ENCODE results near the gene TRIP12.
"Not testable (repeated sequence)": the region's sequence is repeated elsewhere in the genome, so short reads cannot be mapped to it uniquely, and the experiment has no call there.

The TRIP12 gene

GRCh38 chr2:229765721-229766120 lies 156.1 kb downstream of the TRIP12 start:
- H3K4me3 ChIP-seq (ENCODE audit: low read depth, low read length): no peak overlapping the region
- in situ Hi-C loops (cut with HindIII; ENCODE audit: low sequenced_read_pairs): no loop called here
- TF ChIP-seq, protein P1, sequence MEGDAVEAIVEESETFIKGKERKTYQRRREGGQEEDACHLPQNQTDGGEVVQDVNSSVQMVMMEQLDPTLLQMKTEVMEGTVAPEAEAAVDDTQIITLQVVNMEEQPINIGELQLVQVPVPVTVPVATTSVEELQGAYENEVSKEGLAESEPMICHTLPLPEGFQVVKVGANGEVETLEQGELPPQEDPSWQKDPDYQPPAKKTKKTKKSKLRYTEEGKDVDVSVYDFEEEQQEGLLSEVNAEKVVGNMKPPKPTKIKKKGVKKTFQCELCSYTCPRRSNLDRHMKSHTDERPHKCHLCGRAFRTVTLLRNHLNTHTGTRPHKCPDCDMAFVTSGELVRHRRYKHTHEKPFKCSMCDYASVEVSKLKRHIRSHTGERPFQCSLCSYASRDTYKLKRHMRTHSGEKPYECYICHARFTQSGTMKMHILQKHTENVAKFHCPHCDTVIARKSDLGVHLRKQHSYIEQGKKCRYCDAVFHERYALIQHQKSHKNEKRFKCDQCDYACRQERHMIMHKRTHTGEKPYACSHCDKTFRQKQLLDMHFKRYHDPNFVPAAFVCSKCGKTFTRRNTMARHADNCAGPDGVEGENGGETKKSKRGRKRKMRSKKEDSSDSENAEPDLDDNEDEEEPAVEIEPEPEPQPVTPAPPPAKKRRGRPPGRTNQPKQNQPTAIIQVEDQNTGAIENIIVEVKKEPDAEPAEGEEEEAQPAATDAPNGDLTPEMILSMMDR (IDR thresholded peaks at IDR 0.05; ENCODE audit: low read depth, low read length): no peak
- DNase-seq (ENCODE audit: low read depth, low spot score): no peak

- TF ChIP-seq, protein P1 (IDR thresholded peaks at IDR 0.05; ENCODE audit: low read depth, low read length): no peak
- H3K4me3 ChIP-seq (ENCODE audit: low read depth, low read length): no peak overlapping the region
- in situ Hi-C loops (cut with HindIII; ENCODE audit: low sequenced_read_pairs): no loop called here
- DNase-seq (ENCODE audit: low read depth, low spot score): no peak
These were observed 160.1 kb downstream of the TRIP12 start for GRCh38 chr2:229761663-229762062.

- in situ Hi-C loops (cut with HindIII; ENCODE audit: low sequenced_read_pairs); DNase-seq (ENCODE audit: low read depth, low spot score); H3K4me3 ChIP-seq (ENCODE audit: low read depth, low read length): not testable (repeated sequence)
These were observed 164.3 kb downstream of the TRIP12 start for GRCh38 chr2:229757462-229757861.

DNA sequence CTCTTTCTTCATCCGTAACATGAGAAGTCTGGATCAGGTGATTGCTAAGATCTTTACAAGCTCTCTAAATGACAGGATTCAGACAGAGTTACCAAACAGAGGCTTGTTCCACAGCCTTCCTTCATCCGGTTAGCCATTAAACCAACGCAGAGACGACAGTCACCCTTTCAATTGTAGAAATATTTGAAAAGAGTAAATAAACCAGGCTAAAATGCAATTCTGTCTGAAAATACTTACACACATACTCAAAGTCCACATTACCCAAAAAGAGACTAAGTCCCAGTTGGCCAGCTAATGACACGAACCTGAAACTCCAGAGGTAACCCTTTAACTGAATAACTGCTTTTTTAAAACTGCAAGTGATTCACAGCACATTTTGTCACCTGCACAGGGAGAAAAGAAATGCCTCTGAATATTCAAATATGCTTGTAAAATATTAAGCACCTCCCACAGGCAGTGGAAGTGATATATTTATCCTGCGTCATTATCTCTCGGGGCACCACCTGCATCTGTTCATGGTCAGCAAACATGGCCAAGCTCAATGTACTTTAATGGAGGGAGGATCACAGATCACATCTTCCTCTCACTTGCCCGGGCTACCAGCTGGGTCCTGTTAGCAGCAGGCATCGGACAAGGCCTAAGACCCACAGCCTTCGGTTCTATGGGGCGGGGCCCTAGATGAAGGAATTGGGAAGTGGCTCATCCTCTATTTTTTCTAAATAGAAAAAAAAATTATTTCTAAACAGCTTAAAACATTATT lies 168.7 kb downstream of the TRIP12 start:
- no peak overlapping the region for H3K4me3 ChIP-seq (ENCODE audit: low read depth, low read length)
- in situ Hi-C loops (cut with HindIII; ENCODE audit: low sequenced_read_pairs): no loop called here
- no peak for DNase-seq (ENCODE audit: low read depth, low spot score)
- TF ChIP-seq, protein P1 (IDR thresholded peaks at IDR 0.05; ENCODE audit: low read depth, low read length): no peak

- H3K4me3 ChIP-seq (ENCODE audit: low read depth, low read length): no peak overlapping the region
- in situ Hi-C loops (cut with HindIII; ENCODE audit: low sequenced_read_pairs): no loop called here
- TF ChIP-seq, protein P1 (IDR thresholded peaks at IDR 0.05; ENCODE audit: low read depth, low read length): no peak
- DNase-seq (ENCODE audit: low read depth, low spot score): no peak
These were observed 172.0 kb downstream of the TRIP12 start for GRCh38 chr2:229749779-229750178.

DNA sequence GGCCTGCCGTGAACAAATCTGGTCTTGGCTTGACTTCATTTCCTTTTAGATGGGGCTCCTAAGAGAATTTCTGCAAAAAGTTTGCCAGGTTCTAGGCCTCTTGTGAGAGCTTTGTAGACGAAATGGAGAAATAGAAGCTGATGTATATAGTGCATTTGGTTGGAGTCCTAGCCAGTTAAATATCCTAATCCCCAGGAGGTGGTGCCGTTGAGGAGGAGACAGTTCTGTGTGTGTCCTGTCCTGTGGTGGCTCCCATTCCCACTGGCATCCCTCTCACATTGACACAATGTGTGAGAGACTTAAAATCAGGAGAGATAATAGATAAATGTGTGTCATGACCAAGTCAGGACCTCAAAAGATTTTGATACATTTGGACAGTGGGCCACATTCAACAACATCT lies 172.9 kb downstream of the TRIP12 start:
- DNase-seq (ENCODE audit: low read depth, low spot score): no peak
- in situ Hi-C loops (cut with HindIII; ENCODE audit: low sequenced_read_pairs): no loop called here
- H3K4me3 ChIP-seq (ENCODE audit: low read depth, low read length): no peak overlapping the region
- TF ChIP-seq, protein P1 (IDR thresholded peaks at IDR 0.05; ENCODE audit: low read depth, low read length): no peak

- H3K4me3 ChIP-seq (ENCODE audit: low read depth, low read length); in situ Hi-C loops (cut with HindIII; ENCODE audit: low sequenced_read_pairs); DNase-seq (ENCODE audit: low read depth, low spot score): not testable (repeated sequence)
These were observed 179.1 kb downstream of the TRIP12 start for GRCh38 chr2:229742691-229743090.

Data from astrocyte of the spinal cord (primary cell).